GM18909 (cell line): ENCODE results near the gene LPP.
A peak's percentile ranks its signal among the peaks of the same experiment; 100 is the strongest.

ENCODE experiments used
- ATAC-seq: cut with Tn5 transposase; IDR thresholded peaks from one replicate; pipeline ENCODE4 v1.9.1; 2021; ENCODE audit warnings: mild to moderate bottlenecking; ENCODE audit not compliant: unreplicated experiment, poor library complexity

Gene LPP

DNA sequence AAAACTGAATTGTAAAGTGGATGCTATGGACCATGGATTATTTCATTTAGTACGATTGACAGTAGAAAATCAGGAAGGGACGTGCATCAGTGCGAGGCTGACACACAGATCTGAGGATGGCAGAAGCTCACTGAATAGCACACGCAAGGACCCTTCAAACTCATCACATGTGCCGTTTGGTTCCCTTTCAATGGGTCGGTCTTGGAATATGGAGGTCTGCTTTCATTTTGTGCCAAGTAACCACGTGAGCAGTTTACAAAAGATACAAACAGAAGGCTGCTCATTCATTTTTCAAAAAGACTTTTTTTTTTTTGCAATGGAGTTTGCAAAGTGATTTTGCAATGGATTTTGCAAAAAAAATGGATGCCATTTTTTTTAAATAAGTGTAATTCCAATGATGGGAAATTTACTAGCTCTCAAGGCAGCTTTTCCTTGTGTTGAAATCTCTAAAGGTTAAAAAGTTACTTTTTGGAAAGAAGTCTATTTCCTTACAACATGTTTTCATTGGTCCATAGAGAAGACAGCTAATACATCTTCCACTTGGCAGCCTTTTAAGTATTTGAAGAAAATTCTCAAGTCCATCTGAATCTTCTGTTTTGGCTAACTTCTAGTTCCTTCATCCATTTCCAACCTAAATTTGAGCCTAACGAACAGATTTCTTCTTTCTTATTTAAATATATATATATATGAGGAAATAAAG, 625.5 kb downstream of the LPP start:
- no peak for ATAC-seq

DNA sequence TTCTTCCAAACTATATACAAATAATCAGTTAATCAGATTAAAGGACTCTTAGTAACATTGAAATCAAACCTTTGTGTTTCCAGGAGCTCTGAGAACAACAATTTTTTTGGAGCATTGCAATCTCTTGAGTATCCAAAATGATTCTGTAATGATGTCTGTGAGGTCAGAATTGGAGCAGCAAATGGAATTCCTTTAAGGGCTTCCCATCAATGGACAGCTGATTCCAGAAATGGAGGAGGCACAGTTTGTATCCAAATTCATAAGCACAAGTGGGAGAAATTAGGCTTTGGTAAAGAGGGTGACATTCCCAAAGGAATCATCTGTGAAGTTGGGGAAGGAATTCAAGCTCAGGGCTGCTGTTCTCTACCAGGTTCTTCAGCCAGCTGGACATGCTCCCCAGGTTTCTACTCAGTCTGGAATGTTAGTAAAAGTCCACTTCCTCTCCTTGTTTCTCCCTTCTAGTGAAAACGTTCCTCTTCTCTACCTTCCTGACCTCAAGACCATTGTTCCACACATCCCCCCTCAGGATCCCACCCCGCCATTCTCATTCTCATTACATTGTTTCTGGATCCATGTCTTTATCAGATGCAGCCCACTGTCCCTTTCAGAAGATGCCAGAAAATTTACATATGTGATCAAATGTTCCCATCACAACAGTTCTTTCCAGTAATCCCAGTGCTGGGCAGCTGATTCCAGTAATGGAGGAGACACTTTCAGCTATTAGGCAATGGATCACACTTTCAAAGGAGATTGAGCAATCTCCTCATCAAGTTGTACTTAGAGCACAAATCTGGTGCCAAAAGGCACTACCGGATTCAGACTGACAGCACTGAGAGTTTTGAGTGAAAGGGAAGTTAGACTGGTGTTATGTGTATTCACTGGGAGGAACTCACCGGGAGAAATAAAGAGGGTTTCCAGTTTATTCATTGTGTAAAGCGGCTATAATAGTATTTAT, 626.5 kb downstream of the LPP start:
- ATAC-seq, result no peak

DNA sequence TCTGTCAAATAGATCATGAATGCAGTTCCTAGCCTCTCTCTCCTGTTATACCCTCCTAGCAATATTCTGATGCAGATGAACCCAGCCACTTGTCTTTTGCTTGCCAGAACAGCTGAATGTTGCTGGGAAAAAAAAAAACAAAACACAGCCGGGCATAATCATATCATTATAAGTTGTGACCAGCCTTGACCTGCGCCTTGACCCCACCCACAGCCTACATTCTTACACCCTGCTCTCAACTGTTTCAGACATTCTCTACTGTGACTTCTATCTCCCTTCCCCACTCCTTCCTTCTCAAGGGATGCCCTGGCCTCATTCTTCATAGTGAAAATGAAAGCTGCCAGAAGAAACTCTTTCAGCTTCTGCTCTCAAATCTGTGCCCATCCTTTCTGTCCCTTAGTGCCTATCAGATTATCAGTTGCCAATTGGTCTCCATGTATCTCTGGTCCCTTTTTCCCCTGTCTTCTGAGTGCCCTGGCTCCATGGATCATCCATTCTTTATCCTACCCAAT, 628.7 kb downstream of the LPP start:
- ATAC-seq, result no peak

DNA sequence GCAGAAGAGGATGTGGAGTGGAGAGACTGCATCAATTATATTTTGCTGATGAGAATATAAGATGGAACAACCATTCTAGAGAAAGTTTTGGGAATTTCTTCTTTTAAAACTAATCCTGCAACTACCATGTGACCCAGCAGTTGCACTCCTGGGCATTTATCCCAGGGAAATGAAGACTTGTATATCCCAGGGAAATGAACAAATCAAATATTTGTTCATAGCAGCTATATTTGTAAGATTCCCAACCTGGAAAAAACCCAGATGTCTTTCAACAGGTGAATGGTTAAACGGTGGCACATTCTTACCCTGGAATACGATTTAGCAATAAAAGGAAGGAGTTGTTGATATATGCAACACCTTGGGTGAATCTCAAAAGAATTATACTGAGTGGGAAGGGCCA, 632.5 kb downstream of the LPP start:
- no peak for ATAC-seq

DNA sequence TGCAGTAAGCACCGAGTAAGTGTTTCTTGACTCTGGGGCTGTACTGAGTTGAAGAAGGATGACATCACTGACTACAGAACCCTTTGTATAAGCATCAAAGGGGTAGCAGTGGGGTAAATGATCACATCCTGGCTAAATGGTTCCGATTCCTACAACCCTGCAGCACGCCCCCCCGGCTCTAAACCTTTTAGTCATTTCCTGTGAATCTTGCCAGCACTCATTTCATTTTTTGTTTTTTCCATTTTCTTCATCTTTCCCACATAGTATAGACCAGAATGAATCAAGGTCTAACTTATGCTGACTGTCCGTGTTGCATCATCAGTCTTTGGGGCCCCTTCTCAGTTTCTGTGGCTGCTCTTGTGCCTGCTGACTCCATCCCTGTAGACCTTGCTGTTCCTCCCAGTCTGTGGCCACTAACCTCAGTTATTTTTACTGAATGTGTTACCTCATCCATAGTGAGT, 634.7 kb downstream of the LPP start:
- ATAC-seq, result no peak

DNA sequence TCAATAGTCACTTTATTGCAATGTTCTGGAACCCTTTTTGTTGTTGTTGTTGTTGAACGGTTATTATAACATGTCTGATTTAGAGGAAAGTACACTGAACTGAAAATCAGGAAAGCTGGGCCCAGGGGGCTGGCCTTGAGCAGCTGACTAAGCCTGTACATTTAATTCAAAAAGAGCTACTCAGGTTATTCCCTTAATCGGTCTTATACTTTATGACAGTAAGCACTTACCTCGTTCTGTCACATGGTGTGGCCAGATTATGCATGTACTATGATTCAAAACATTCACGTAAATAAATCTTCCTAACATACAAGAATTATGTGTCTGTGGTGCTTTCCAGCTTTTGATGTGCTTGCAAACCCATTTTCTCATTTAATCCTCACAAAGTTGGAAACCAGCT, 635.3 kb downstream of the LPP start:
- no peak for ATAC-seq

DNA sequence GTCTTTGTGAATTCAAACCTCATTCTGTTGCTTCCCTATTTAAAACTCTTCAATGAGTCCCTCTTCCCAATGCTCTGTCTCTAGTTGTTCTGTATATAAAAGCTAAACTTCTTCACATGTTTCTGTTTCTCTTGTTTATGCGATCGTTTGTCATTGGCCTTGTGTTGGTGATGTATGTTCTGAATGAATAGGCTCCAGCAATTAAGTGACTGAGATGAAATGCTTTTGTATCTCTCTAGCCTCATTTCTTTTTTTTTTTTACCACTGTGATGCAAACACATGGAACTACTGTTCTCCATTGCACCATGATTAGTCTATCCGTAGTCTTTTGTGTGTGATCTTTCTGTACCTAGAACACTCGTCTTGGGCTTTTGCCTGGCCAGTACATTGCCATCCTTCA, 637.4 kb downstream of the LPP start:
- ATAC-seq, result no peak

DNA sequence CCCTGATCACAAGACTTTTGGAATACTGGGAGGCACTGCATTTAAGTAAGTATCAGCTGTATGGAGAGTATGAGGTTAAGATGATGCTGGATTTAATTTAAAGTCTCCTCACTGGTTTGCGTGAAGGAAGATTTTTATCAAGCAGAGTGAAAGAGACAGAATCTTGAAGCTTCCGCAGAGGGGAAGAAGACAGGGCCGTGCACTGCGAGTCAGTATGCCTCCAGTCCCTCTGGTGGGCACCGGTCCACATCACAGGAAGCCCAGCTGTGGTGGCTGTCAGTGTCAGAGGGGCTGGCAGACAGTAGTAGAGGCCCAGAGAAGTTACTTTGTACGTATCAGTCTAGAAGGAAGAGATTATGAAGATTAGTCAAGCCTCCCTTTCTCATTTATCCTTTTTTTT, 638.8 kb downstream of the LPP start:
- ATAC-seq, result no peak

DNA sequence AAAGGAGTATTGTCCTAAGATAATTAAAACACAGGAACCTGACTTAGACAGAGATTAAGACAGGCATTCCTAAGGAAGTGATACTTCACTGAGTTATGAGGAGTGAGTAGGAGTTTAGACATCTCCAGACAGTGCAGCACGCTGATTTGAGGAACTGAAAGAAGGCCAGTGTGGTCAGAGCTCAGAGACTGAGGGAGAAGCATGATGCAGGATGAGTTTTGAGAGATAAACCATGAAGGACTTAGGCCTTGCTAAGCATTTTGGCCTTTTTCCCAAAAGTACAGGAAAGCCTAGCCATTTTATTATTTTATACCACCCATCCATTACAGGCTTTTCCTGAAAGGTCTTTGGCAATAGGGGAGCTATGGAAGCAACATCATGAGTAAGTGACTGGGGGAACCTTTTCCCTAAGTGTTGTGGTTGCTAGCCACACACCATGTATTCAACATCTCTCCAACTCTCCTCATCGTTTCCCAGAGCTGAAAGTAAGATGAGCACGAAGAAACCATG, 642.2 kb downstream of the LPP start:
- ATAC-seq, result peak; percentile 68

DNA sequence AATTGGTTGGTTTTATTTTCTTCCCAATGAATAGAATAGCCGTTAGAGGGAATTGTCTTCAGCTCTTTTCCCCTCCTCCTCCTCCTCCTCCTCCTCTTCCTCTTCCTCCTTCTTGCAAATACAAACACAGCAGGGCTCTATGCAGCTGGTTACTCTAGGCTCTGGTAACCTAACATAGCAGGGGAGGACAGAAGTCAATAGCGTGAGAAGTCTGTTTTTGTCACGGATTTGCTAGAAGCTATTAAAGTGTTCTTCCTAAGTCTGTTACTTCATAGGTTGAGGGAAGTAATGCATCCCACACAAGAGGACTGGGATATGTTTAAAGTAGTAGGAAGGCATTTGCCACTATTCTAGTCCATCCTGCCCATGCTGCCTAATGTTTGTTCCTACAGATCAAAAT, 643.1 kb downstream of the LPP start:
- no peak for ATAC-seq

DNA sequence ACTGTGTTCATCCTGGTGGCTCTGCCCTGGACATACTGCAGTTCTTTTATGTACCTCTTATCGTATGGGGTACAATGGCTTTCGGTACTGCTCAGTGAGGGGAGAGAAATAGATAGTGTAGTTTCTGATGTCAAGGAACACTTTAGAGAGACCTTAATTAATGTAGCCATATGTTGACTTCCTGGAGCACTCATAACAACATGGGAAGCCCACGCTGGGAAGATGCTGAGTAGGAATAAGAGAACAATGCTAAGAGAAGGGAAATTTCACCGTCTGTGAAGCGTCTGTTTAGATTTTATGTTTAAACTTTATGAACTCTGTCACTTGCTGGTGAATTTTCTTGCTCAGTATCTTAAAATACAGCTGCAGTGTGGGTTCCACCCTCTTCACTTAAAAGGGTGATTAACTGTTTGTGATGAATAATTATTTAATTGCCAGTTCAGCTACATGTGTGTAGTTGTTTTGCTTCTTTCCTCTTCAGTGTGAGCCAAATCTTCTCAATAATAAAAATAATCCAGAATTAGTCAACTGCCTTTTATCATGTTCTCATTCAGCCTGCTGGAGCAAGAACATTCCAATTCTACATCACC, 644.7 kb downstream of the LPP start:
- ATAC-seq, result no peak

DNA sequence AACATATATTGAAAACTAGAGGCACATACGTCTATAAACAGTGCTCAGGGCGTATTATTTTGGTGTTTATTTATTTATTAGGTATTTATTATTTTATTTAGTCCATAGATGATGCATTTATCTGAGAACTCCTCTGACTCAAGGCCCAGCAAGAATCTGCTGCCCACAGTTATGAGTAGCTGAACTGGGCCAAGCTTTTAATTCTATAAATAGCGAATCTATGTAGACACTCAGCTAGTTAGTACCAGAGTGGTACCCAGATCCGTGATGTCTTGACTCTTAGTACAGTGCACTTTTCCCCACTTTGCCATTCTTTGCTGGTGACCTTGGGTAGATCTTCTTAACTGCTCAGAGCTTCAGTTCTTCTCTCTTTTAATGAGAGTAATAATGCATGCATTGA, 647.4 kb downstream of the LPP start:
- no peak for ATAC-seq

DNA sequence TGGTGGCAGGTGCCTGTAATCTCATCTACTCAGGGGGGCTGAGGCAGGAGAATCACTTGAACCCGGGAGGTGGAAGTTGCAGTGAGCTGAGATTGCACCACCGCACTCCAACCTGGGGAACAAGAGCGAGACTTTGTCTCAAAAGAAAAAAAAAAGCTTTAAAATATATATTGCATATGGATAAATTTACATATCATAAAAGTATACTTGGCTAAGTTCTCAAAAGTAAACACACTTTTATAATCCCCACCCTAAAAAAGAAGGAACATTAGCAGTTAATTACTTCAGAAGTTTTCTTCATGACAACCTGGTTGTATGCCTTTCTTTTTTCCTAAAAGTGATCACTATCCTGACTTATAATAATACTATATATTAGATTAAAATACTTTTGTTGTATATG, 648.7 kb downstream of the LPP start:
- no peak for ATAC-seq

DNA sequence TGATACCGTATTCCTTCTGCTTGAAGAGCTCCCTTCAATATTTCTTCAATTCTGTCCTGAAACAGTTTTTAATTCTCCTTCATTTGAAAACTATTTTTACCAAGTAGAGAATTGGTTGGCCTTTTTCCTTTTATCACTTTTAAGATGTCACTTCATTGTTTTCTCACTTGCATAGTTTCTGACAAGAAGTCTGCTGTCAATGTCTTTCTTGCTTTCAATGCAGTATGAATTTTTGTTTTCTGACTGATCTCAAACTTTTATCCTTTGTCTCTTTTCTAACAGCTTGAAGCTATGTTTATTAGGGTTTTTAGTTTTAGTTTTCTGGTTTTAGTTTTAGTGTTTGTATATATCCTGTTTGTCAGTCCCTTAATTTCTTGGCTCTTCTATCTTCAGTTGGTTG, 653.0 kb downstream of the LPP start:
- no peak for ATAC-seq

DNA sequence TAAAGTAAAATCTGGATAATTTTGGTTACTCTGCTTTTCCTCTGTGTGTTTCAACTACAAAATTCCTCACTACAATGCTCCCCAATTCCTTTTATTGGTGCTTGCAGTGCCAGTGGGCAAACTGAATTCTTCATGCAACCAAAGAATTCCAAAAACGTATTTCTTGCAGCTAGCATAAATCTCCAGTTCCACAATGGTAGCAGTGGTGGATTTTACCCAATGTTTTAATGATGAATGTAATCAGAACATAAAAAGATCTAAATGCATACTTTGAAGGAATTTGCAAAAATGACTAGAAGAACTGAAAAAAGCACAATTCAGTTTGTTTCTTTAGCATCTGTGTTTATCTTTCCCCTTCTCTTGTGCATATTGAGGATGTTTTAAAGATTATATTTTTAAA, 658.2 kb downstream of the LPP start:
- ATAC-seq, result no peak

DNA sequence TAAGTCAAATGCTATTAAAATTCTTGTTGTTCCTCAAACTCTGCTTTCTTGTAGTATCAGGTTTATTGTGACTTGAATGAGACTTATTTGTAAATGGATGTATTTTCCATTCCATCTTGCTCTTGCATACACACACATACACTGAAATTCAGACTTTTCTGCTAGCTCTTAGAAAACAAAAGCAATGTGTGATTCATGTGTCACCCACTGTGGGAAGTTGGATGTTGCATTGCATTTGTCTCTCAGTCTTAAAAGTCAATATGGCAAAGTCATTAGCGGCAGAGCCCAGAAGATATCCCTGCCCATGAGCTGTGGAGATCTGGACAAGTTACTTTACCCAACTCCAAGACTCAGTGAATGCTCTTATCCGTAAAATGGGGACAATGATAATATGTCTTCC, 660.6 kb downstream of the LPP start:
- ATAC-seq, result no peak

DNA sequence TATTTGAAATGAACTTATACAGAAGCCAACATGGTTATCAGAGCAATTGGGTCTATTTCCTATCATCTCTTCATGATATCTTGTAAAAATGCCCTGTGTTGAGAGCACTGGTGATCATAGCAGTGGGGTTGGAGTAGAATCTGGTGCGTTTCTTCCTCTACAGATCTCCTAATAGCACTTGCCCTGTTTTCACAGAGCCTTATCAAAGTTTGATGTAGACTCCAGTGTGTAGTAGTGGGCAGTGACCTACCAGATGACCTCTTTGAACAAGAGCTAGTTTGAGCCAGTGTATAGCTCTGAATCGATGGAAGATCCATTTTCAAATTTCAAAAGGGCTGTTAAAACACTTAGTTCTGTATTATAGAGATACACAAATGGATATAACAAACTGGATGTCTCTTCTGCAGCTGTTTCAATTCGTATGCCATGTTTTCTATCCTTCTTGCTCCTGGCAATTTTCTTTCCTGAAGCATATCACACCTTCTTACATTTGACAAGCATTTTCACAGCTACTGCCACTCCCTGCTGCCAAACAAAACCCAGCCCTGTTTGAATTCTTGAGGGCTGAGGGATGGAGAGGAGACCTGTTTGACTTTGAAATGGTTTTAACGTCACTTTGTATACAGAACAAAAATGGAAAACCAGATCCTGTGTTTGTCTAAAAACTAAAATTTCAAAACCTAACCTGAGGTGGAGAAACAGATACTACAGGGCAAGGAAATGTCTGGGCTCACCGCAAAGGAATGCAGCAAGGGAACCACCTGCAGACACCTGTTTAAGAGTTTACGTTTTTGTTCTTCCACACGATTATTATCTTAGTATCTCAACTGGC, 663.4 kb downstream of the LPP start:
- no peak for ATAC-seq

DNA sequence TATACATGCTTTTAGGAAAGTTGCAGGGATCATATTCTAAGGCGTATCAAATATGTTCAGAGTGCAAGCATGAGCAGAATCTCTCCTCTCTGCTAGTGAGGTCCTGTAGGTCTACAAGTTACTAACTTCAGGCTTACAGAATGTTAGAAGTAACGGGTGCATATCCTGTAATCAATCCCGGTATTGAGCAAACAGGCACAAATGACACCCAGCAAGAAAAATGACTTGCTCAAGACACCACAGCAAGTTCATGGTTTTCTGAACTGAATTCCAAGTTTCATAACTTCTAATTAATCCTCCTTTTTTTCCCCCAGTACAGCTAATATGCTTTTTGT, 663.9 kb downstream of the LPP start:
- no peak for ATAC-seq

DNA sequence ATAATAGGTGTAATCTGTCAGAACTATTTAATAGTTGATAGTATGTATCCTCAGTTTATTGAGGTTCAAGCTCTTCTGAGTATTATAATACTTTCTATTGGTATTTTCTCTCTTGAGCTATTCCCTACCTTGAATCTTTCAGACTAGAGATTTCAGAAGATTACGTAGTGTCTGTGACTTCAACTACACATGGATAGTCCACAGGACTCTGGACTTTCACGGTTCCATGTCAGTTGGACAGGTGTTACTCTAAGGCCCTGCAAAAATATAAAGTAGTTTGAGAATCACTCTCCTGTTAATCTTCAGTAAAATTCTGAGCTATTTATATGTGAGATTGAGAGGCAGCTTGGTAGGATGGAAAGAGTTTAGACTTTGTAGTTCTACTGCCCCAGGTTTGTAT, 664.3 kb downstream of the LPP start:
- no peak for ATAC-seq

DNA sequence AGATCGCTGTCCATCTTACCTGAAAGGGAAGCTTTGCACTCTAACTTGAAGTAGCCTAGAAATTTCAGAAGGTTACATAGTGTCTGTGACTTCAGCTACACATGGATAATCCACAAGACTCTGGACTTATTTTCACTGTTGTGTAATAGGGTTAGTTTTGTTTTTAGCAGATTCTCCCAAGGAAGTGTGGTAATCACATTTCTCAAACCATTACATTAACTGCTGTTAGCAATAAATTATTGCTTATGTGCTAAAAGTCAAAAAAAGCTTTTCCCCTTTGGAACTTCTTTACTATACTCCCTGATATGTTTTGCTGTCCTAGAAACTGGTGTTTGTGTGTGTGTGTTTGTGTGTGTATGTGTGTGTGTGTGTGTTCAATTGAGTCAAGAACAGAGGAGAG, 666.0 kb downstream of the LPP start:
- ATAC-seq, result no peak
